ENCODE measurements around the gene WFDC10B. TPM values are rescaled to one million over a fixed set of nuclear protein-coding genes. Genes with fewer than 3 reads are reported as not detected.
"Not testable (repeated sequence)": the region's sequence is repeated elsewhere in the genome, so short reads cannot be mapped to it uniquely, and the experiment has no call there.

WFDC10B gene
- total and polyA plus RNA-seq, 11 donors = not detected

GRCh38 chr20:45727044-45727443 is 22.2 kb upstream of the WFDC10B start:
- Histone ChIP-seq H3K4me1 (no peaks in the 10 kb centered on the region), H3K27ac (no peak overlapping the region), H3K4me3 (no peak overlapping the region), H3K36me3 (no peaks in the 10 kb centered on the region), H3K27me3 (peaks cover 0 to 8% (median 0%) of the 10 kb centered on the region in 9 donors), H3K9me3 (peaks cover 0 to 20% (median 9%) of the 10 kb centered on the region in 12 donors)
- 47 to 54% (median 52%) methylated on average over 2 of the region's 2 CpGs for WGBS, 4 donors
- no peak for DNase-seq
- intact Hi-C loops (cut with DNase I) = no loop called here
- no peak for ATAC-seq
- TF ChIP-seq POLR2A (IDR thresholded peaks at IDR 0.05) (no peak), CTCF (IDR thresholded peaks at IDR 0.05) (no peak)

- H3K4me3 ChIP-seq = no peak overlapping the region
- no peaks in the 10 kb centered on the region for H3K4me1 ChIP-seq
- H3K36me3 ChIP-seq = no peaks in the 10 kb centered on the region
- peaks cover 0 to 8% (median 0%) of the 10 kb centered on the region in 9 donors for H3K27me3 ChIP-seq
- no peak for DNase-seq
- H3K27ac ChIP-seq = no peak overlapping the region
- no peak for ATAC-seq
- H3K9me3 ChIP-seq = peaks cover 0 to 2% (median 0%) of the 10 kb centered on the region in 12 donors
- TF ChIP-seq POLR2A (IDR thresholded peaks at IDR 0.05) = no peak
- no peak for TF ChIP-seq CTCF (IDR thresholded peaks at IDR 0.05)
- intact Hi-C loops (cut with DNase I) = no loop called here
These were observed 20.3 kb upstream of the WFDC10B start for GRCh38 chr20:45725134-45725533.

- no peaks in the 10 kb centered on the region for H3K4me1 ChIP-seq
- TF ChIP-seq POLR2A (IDR thresholded peaks at IDR 0.05) (no peak), CTCF (IDR thresholded peaks at IDR 0.05) (no peak)
- DNase-seq (no peak), ATAC-seq (no peak)
- no peak within 1 kb of the TSS for H3K27ac ChIP-seq
- peaks cover 0 to 6% (median 0%) of the 10 kb centered on the region in 12 donors for H3K9me3 ChIP-seq
- WGBS, 4 donors = 59 to 88% (median 71%) methylated on average over 1 of the region's 1 CpG
- no peaks in the 10 kb centered on the region for H3K36me3 ChIP-seq
- H3K4me3 ChIP-seq = no peak within 1 kb of the TSS
- H3K27me3 ChIP-seq = peaks cover 0 to 8% (median 0%) of the 10 kb centered on the region in 9 donors
- intact Hi-C loops (cut with DNase I) = no loop called here
These were observed 17.2 kb upstream of the WFDC10B start, which contains the start of gene SPINT4 for GRCh38 chr20:45722047-45722446. TSS of gene SPINT4 (plus strand) at chr20:45722347. CDS start at chr20:45722368, 21 bp downstream.

- H3K4me3 ChIP-seq; H3K36me3 ChIP-seq; ATAC-seq; H3K9me3 ChIP-seq; DNase-seq; H3K4me1 ChIP-seq; intact Hi-C loops (cut with DNase I); H3K27me3 ChIP-seq; H3K27ac ChIP-seq: not testable (repeated sequence)
These were observed 11.4 kb upstream of the WFDC10B start for GRCh38 chr20:45716141-45716688.

GRCh38 chr20:45701873-45702272 is 2.9 kb downstream of the WFDC10B start, which contains the start of gene WFDC13:
TSS of gene WFDC13 (plus strand) at chr20:45702038. CDS start at chr20:45702124, 86 bp downstream.
- Histone ChIP-seq H3K4me3 (no peak within 1 kb of the TSS), H3K27ac (no peak within 1 kb of the TSS), H3K4me1 (no peaks in the 10 kb centered on the region), H3K9me3 (no peaks in the 10 kb centered on the region), H3K27me3 (no peaks in the 10 kb centered on the region), H3K36me3 (no peaks in the 10 kb centered on the region)
- intact Hi-C loops (cut with DNase I) = no loop called here
- DNase-seq (no peak), ATAC-seq (no peak)
- TF ChIP-seq POLR2A (IDR thresholded peaks at IDR 0.05) (no peak), CTCF (IDR thresholded peaks at IDR 0.05) (no peak)
- 59 to 69% (median 66%) methylated on average over 4 of the region's 4 CpGs for WGBS, 4 donors

Measured in heart left ventricle (tissue), 16 donors.